GM23338 (cell line): Measurements from ENCODE around the gene SEPTIN3. TPM values are rescaled to one million over a fixed set of nuclear protein-coding genes. Genes with fewer than 3 reads are reported as not detected.

Experiments used
- ATAC-seq: fragments of 200-7000 bp; cut with Tn5 transposase; 3 replicates; pipeline ENCODE4 v1.9.1; 2020
- DNase-seq: peaks from one replicate; pipeline ENCODE4 v3.0.0-alpha.2; 2015; ENCODE audit warnings: low spot score
- H2AFZ ChIP-seq: fragments of 200-600 bp; sonication (generic); 2 replicates; pipeline ENCODE4 v1.8.0; 2016; ENCODE audit warnings: antibody characterized with exemption, mild to moderate bottlenecking, moderate library complexity
- H3F3A ChIP-seq: fragments of 200-600 bp; sonication (generic); replicated peaks from 2 replicates; pipeline ENCODE4 v1.8.0; 2017; ENCODE audit warnings: antibody characterized with exemption, mixed run types, low read depth
- H3K27ac ChIP-seq: fragments of 200-600 bp; sonication (generic); 2 replicates; pipeline ENCODE4 v1.6.1; 2016; ENCODE audit warnings: low read depth
- H3K27me3 ChIP-seq: fragments of 200-600 bp; sonication (generic); 2 replicates; pipeline ENCODE4 v1.8.0; 2016; ENCODE audit warnings: mild to moderate bottlenecking, mixed run types, moderate library complexity; ENCODE audit not compliant: insufficient read depth
- H3K36me3 ChIP-seq: fragments of 200-600 bp; sonication (generic); 2 replicates; pipeline ENCODE4 v1.8.0; 2016; ENCODE audit warnings: mild to moderate bottlenecking; ENCODE audit not compliant: insufficient read depth
- H3K4me1 ChIP-seq: fragments of 200-600 bp; sonication (generic); 2 replicates; pipeline ENCODE4 v1.8.0; 2016; ENCODE audit warnings: mild to moderate bottlenecking, moderate library complexity; ENCODE audit not compliant: insufficient read depth
- H3K4me2 ChIP-seq: fragments of 200-600 bp; sonication (generic); 2 replicates; pipeline ENCODE4 v1.7.1; 2017; ENCODE audit warnings: mixed run types
- H3K4me3 ChIP-seq: fragments of 200-600 bp; sonication (generic); 2 replicates; pipeline ENCODE4 v1.6.1; 2016; ENCODE audit warnings: mixed run types
- H3K79me2 ChIP-seq: fragments of 200-600 bp; sonication (generic); replicated peaks from 2 replicates; pipeline ENCODE4 v1.8.0; 2017; ENCODE audit warnings: mild to moderate bottlenecking; ENCODE audit not compliant: insufficient read depth
- H3K9me2 ChIP-seq: fragments of 200-600 bp; sonication (generic); 2 replicates; pipeline ENCODE4 v1.8.0; 2017; ENCODE audit not compliant: insufficient read depth
- H4K20me1 ChIP-seq: fragments of 200-600 bp; sonication (generic); replicated peaks from 2 replicates; pipeline ENCODE4 v1.8.0; 2017; ENCODE audit warnings: mild to moderate bottlenecking; ENCODE audit not compliant: insufficient read depth
- H3K27ac Mint-ChIP-seq: 2 replicates; pipeline ENCODE4 v1.8.0; 2020; ENCODE audit warnings: inconsistent platforms, mild to moderate bottlenecking, moderate library complexity, mixed read lengths
- H3K27me3 Mint-ChIP-seq: 3 replicates; pipeline ENCODE4 v1.8.0; 2022; ENCODE audit warnings: low read depth, mild to moderate bottlenecking, moderate library complexity, mixed read lengths, inconsistent platforms; ENCODE audit not compliant: insufficient read depth, poor library complexity
- H3K36me3 Mint-ChIP-seq: 3 replicates; pipeline ENCODE4 v1.8.0; 2021; ENCODE audit warnings: low read depth, mild to moderate bottlenecking, inconsistent platforms, moderate library complexity, mixed read lengths
- H3K4me1 Mint-ChIP-seq: 3 replicates; pipeline ENCODE4 v1.8.0; 2020; ENCODE audit warnings: mild to moderate bottlenecking, inconsistent platforms, mixed read lengths
- H3K4me3 Mint-ChIP-seq: 3 replicates; pipeline ENCODE4 v1.8.0; 2021; ENCODE audit warnings: moderate library complexity, mild to moderate bottlenecking, inconsistent platforms, mixed read lengths
- H3K9me3 Mint-ChIP-seq: 3 replicates; pipeline ENCODE4 v1.8.0; 2020; ENCODE audit warnings: moderate library complexity, mild to moderate bottlenecking, inconsistent platforms, mixed read lengths
- CREB1 ChIP-seq: fragments of 250-450 bp; sonication (Bioruptor Pico); IDR thresholded peaks from 2 replicates; pipeline ENCODE4 v1.5.0; 2020; ENCODE audit warnings: low read depth, mild to moderate bottlenecking, moderate library complexity
- EZH2 ChIP-seq: fragments of 200-600 bp; sonication (generic); IDR thresholded peaks from one replicate; pipeline ENCODE4 v1.8.0; 2017; ENCODE audit warnings: antibody characterized with exemption, mild to moderate bottlenecking, low read depth; ENCODE audit not compliant: unreplicated experiment
- EZH2phosphoT487 ChIP-seq: fragments of 200-600 bp; sonication (generic); IDR thresholded peaks from one replicate; pipeline ENCODE4 v1.8.1; 2018; ENCODE audit warnings: antibody characterized with exemption; ENCODE audit not compliant: unreplicated experiment
- JUNB ChIP-seq: IDR thresholded peaks from one replicate; pipeline ENCODE4 v1.6.1; 2016; ENCODE audit warnings: antibody characterized with exemption; ENCODE audit not compliant: unreplicated experiment
- NANOG ChIP-seq: IDR thresholded peaks from 2 replicates; pipeline ENCODE4 v1.6.1; 2016; ENCODE audit warnings: antibody characterized with exemption, borderline replicate concordance
- POLR2AphosphoS5 ChIP-seq: IDR thresholded peaks from 2 replicates; pipeline ENCODE4 v1.6.1; 2016; ENCODE audit warnings: antibody characterized with exemption, low read depth
- STAT1 ChIP-seq: IDR thresholded peaks from one replicate; pipeline ENCODE4 v1.6.1; 2016; ENCODE audit warnings: antibody characterized with exemption; ENCODE audit not compliant: unreplicated experiment
- ZNF114 ChIP-seq: fragments of 250-450 bp; sonication (Bioruptor Pico); IDR thresholded peaks from 2 replicates; pipeline ENCODE4 v1.5.0; 2020; ENCODE audit warnings: mild to moderate bottlenecking, moderate library complexity
- ZNF331 ChIP-seq: fragments of 250-450 bp; sonication (Bioruptor Pico); IDR thresholded peaks from 2 replicates; pipeline ENCODE4 v1.5.0; 2020; ENCODE audit warnings: low read depth, mild to moderate bottlenecking, moderate library complexity
- ZNF462 ChIP-seq: fragments of 250-450 bp; sonication (Bioruptor Pico); IDR thresholded peaks from 2 replicates; pipeline ENCODE4 v1.5.0; 2020; ENCODE audit warnings: mild to moderate bottlenecking, moderate library complexity
- polyA plus RNA-seq: library from polyadenylated mRNA; unstranded; fragments of >200 nt; fragmentation: Nextera tagmentation; extraction: Ambion mirVana; gene quantifications from 2 replicates; pipeline ENCODE4 v1.2.1, GENCODE V29; 2016
- total RNA-seq: library from RNA; depleted of rRNA; stranded (reverse); fragments of >200 nt; shearing (Covaris generic); gene quantifications from 2 replicates; pipeline ENCODE4 v1.2.3, GENCODE V29; 2014
- TF ChIP-seq, protein P1 (sequence below), 2 experiments: fragments of 200-600 bp in 1 of 2; sonication (generic) in 1 of 2; conservative IDR thresholded peaks; 2 replicates each; pipeline versions ENCODE4 v1.5.1 to v1.6.1; 2016 to 2017; ENCODE audit warnings: antibody characterized with exemption in 2 of 2, low read depth in 2 of 2, mild to moderate bottlenecking in 2 of 2, moderate library complexity in 1 of 2
- TF ChIP-seq, protein P2 (sequence below): IDR thresholded peaks from one replicate; pipeline ENCODE4 v1.6.1; 2018; ENCODE audit warnings: antibody characterized with exemption; ENCODE audit not compliant: unreplicated experiment
- TF ChIP-seq, protein P3 (sequence below): IDR thresholded peaks from 2 replicates; pipeline ENCODE4 v1.6.1; 2016; ENCODE audit warnings: antibody characterized with exemption

SEPTIN3 gene
- total and polyA plus RNA-seq, 2 experiments from 2014 or later, result 16.4 to 28.4 TPM

DNA sequence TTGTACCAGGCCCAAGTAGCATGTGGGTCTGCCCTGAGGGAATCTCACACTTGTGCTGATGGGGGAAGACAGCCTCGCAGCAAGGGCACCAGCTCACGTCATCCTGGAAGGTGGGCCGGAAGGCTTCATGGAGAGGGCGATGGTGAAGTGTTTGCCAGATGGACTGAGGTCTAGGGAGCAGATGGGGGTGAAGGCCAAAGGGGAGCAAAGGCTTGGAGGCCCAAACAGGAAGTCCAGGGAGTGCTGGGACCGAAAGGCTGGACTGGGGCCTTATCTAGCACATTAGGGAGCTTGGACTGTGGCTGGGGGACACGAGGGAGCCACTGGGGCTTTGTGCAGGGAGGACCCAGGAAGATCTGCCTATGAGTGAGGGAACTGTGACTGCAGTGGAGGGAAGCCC, 41.4 kb upstream of the SEPTIN3 start:
- H3K4me3 Mint-ChIP-seq, result no peak overlapping the region; the same call in 2 of the 3 replicates
- H4K20me1 ChIP-seq, result peaks cover 6% of the 10 kb centered on the region
- no peaks in the 10 kb centered on the region; the same call in none of the 2 replicates for H3K4me1 ChIP-seq
- no peak overlapping the region for H3K27ac Mint-ChIP-seq
- no peak overlapping the region for H3K4me3 ChIP-seq
- H3K4me2 ChIP-seq, result no peak overlapping the region
- H3K79me2 ChIP-seq, result no peaks in the 10 kb centered on the region
- no peak overlapping the region for H2AFZ ChIP-seq
- ATAC-seq, result no peak
- 0 out of 2 replicates have a peak, but pooled peaks cover 8% of the 10 kb centered on the region for H3F3A ChIP-seq
- H3K4me1 Mint-ChIP-seq, result peaks cover 11% of the 10 kb centered on the region
- H3K27ac ChIP-seq, result no peak overlapping the region
- H3K9me3 Mint-ChIP-seq, result no peaks in the 10 kb centered on the region; the same call in 2 of the 3 replicates
- DNase-seq, result no peak
- peaks cover 59% of the 10 kb centered on the region for H3K27me3 ChIP-seq
- H3K36me3 Mint-ChIP-seq, result no peaks in the 10 kb centered on the region; the same call in 2 of the 3 replicates
- H3K36me3 ChIP-seq, result no peaks in the 10 kb centered on the region
- TF ChIP-seq STAT1 (no peak), ZNF462 (CRISPR knock-in tag) (no peak), EZH2 (no peak), NANOG (no peak), JUNB (no peak), CREB1 (no peak), POLR2AphosphoS5 (no peak; the same call in 1 of the 2 replicates), ZNF331 (no peak), EZH2phosphoT487 (no peak), ZNF114 (no peak)
- TF ChIP-seq, protein P1, sequence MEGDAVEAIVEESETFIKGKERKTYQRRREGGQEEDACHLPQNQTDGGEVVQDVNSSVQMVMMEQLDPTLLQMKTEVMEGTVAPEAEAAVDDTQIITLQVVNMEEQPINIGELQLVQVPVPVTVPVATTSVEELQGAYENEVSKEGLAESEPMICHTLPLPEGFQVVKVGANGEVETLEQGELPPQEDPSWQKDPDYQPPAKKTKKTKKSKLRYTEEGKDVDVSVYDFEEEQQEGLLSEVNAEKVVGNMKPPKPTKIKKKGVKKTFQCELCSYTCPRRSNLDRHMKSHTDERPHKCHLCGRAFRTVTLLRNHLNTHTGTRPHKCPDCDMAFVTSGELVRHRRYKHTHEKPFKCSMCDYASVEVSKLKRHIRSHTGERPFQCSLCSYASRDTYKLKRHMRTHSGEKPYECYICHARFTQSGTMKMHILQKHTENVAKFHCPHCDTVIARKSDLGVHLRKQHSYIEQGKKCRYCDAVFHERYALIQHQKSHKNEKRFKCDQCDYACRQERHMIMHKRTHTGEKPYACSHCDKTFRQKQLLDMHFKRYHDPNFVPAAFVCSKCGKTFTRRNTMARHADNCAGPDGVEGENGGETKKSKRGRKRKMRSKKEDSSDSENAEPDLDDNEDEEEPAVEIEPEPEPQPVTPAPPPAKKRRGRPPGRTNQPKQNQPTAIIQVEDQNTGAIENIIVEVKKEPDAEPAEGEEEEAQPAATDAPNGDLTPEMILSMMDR (conservative IDR thresholded peaks at IDR 0.05; ENCODE audit: low read depth in 2 of 2), result no peak
- TF ChIP-seq, protein P2, sequence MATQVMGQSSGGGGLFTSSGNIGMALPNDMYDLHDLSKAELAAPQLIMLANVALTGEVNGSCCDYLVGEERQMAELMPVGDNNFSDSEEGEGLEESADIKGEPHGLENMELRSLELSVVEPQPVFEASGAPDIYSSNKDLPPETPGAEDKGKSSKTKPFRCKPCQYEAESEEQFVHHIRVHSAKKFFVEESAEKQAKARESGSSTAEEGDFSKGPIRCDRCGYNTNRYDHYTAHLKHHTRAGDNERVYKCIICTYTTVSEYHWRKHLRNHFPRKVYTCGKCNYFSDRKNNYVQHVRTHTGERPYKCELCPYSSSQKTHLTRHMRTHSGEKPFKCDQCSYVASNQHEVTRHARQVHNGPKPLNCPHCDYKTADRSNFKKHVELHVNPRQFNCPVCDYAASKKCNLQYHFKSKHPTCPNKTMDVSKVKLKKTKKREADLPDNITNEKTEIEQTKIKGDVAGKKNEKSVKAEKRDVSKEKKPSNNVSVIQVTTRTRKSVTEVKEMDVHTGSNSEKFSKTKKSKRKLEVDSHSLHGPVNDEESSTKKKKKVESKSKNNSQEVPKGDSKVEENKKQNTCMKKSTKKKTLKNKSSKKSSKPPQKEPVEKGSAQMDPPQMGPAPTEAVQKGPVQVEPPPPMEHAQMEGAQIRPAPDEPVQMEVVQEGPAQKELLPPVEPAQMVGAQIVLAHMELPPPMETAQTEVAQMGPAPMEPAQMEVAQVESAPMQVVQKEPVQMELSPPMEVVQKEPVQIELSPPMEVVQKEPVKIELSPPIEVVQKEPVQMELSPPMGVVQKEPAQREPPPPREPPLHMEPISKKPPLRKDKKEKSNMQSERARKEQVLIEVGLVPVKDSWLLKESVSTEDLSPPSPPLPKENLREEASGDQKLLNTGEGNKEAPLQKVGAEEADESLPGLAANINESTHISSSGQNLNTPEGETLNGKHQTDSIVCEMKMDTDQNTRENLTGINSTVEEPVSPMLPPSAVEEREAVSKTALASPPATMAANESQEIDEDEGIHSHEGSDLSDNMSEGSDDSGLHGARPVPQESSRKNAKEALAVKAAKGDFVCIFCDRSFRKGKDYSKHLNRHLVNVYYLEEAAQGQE, result no peak
- TF ChIP-seq, protein P3, sequence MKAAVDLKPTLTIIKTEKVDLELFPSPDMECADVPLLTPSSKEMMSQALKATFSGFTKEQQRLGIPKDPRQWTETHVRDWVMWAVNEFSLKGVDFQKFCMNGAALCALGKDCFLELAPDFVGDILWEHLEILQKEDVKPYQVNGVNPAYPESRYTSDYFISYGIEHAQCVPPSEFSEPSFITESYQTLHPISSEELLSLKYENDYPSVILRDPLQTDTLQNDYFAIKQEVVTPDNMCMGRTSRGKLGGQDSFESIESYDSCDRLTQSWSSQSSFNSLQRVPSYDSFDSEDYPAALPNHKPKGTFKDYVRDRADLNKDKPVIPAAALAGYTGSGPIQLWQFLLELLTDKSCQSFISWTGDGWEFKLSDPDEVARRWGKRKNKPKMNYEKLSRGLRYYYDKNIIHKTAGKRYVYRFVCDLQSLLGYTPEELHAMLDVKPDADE, result no peak
- H3K27me3 Mint-ChIP-seq, result peaks cover 74% of the 10 kb centered on the region
- H3K9me2 ChIP-seq, result no peaks in the 10 kb centered on the region
